CD4-positive, alpha-beta T cell treated with Interleukin-4 for 4 hours (primary cell): ENCODE measurements around the gene MAN1A1.

Experiments
- DNase-seq: peaks from one replicate; pipeline ENCODE4 v3.0.0-alpha.2; 2020

MAN1A1 gene

GRCh38 chr6:119226089-119226488 is 123.5 kb downstream of the MAN1A1 start:
- no peak for DNase-seq

- DNase-seq: no peak
These were observed 125.4 kb downstream of the MAN1A1 start for GRCh38 chr6:119224095-119224701.

- no peak for DNase-seq
These were observed 129.1 kb downstream of the MAN1A1 start for GRCh38 chr6:119220452-119220851.

- DNase-seq: no peak
These were observed 131.0 kb downstream of the MAN1A1 start for GRCh38 chr6:119218548-119218947.

GRCh38 chr6:119215885-119216590 is 133.5 kb downstream of the MAN1A1 start:
- no peak for DNase-seq

- no peak for DNase-seq
These were observed 134.3 kb downstream of the MAN1A1 start for GRCh38 chr6:119215309-119215708.

- DNase-seq: no peak
These were observed 139.0 kb downstream of the MAN1A1 start for GRCh38 chr6:119210596-119210995.

GRCh38 chr6:119209452-119210205 is 139.9 kb downstream of the MAN1A1 start:
- no peak for DNase-seq

- no peak for DNase-seq
These were observed 141.4 kb downstream of the MAN1A1 start for GRCh38 chr6:119207971-119208725.

- DNase-seq: no peak
These were observed 142.2 kb downstream of the MAN1A1 start for GRCh38 chr6:119207327-119207726.

GRCh38 chr6:119205911-119206618 is 143.5 kb downstream of the MAN1A1 start:
- no peak for DNase-seq

GRCh38 chr6:119204719-119205118 is 144.8 kb downstream of the MAN1A1 start:
- no peak for DNase-seq

GRCh38 chr6:119201480-119201879 is 148.1 kb downstream of the MAN1A1 start:
- no peak for DNase-seq

GRCh38 chr6:119200512-119201175 is 148.9 kb downstream of the MAN1A1 start:
- DNase-seq: no peak

GRCh38 chr6:119197271-119197670 is 152.3 kb downstream of the MAN1A1 start:
- no peak for DNase-seq

- no peak for DNase-seq
These were observed 152.8 kb downstream of the MAN1A1 start for GRCh38 chr6:119196715-119197114.

- DNase-seq: no peak
These were observed 153.7 kb downstream of the MAN1A1 start for GRCh38 chr6:119195848-119196247.

- DNase-seq: no peak
These were observed 154.4 kb downstream of the MAN1A1 start for GRCh38 chr6:119195204-119195603.

- DNase-seq: no peak
These were observed 155.9 kb downstream of the MAN1A1 start for GRCh38 chr6:119193707-119194106.

GRCh38 chr6:119192200-119192599 is 157.4 kb downstream of the MAN1A1 start:
- no peak for DNase-seq

GRCh38 chr6:119190176-119190575 is 159.4 kb downstream of the MAN1A1 start:
- DNase-seq: no peak

- no peak for DNase-seq
These were observed 160.1 kb downstream of the MAN1A1 start for GRCh38 chr6:119189498-119189897.
